Measurements from ENCODE around the gene PIEZO2. TPM values are rescaled to one million over a fixed set of nuclear protein-coding genes. Genes with fewer than 3 reads are reported as not detected.

PIEZO2 gene
- total and polyA plus RNA-seq, 7 donors, result 1.4 to 35.2 (median 25.1) TPM; not detected in 1

- no peaks in the 10 kb centered on the region for H3K9me3 ChIP-seq
- no peak overlapping the region for H3K4me3 ChIP-seq
- no peak for DNase-seq
- H3K27ac ChIP-seq, result no peak overlapping the region
- H3K27me3 ChIP-seq, result no peaks in the 10 kb centered on the region
- 69 to 80% methylated on average over 15 of the region's 15 CpGs for WGBS, 2 donors
- no peak for TF ChIP-seq POLR2A (IDR thresholded peaks at IDR 0.05)
- no peak for TF ChIP-seq EP300 (IDR thresholded peaks at IDR 0.05)
- TF ChIP-seq POLR2AphosphoS5 (IDR thresholded peaks at IDR 0.05), result no peak
- TF ChIP-seq CTCF (IDR thresholded peaks at IDR 0.05), result no peak
- no peaks in the 10 kb centered on the region for H3K4me1 ChIP-seq
- no peaks in the 10 kb centered on the region for H3K36me3 ChIP-seq
- intact Hi-C loops (cut with DNase I), result no loop called here
Observed at GRCh38 chr18:10685484-10685883, 463.9 kb downstream of the PIEZO2 start.

GRCh38 chr18:10682368-10682714, 467.0 kb downstream of the PIEZO2 start:
- intact Hi-C loops (cut with DNase I), result no loop called here
- DNase-seq, result no peak
- Histone ChIP-seq H3K27me3 (no peaks in the 10 kb centered on the region), H3K9me3 (no peaks in the 10 kb centered on the region), H3K4me1 (no peaks in the 10 kb centered on the region), H3K36me3 (no peaks in the 10 kb centered on the region), H3K27ac (no peak overlapping the region), H3K4me3 (no peak overlapping the region)
- 84 to 94% methylated on average over 7 of the region's 7 CpGs for WGBS, 2 donors
- TF ChIP-seq EP300 (IDR thresholded peaks at IDR 0.05) (no peak), POLR2A (IDR thresholded peaks at IDR 0.05) (no peak), CTCF (IDR thresholded peaks at IDR 0.05) (no peak), POLR2AphosphoS5 (IDR thresholded peaks at IDR 0.05) (no peak)

GRCh38 chr18:10681581-10682367, 467.6 kb downstream of the PIEZO2 start:
- DNase-seq, result no peak
- TF ChIP-seq POLR2A (IDR thresholded peaks at IDR 0.05), result no peak
- TF ChIP-seq EP300 (IDR thresholded peaks at IDR 0.05), result no peak
- no peak for TF ChIP-seq CTCF (IDR thresholded peaks at IDR 0.05)
- TF ChIP-seq POLR2AphosphoS5 (IDR thresholded peaks at IDR 0.05), result no peak
- Histone ChIP-seq H3K4me1 (no peaks in the 10 kb centered on the region), H3K36me3 (no peaks in the 10 kb centered on the region), H3K9me3 (no peaks in the 10 kb centered on the region), H3K27me3 (no peaks in the 10 kb centered on the region), H3K4me3 (no peak overlapping the region), H3K27ac (no peak overlapping the region)
- intact Hi-C loops (cut with DNase I), result no loop called here
- WGBS, 2 donors, result 70 to 88% methylated on average over 12 of the region's 12 CpGs

- Histone ChIP-seq H3K4me3 (no peak overlapping the region), H3K9me3 (no peaks in the 10 kb centered on the region), H3K36me3 (no peaks in the 10 kb centered on the region), H3K4me1 (no peaks in the 10 kb centered on the region), H3K27me3 (no peaks in the 10 kb centered on the region), H3K27ac (no peak overlapping the region)
- intact Hi-C loops (cut with DNase I), result no loop called here
- TF ChIP-seq EP300 (IDR thresholded peaks at IDR 0.05) (no peak), POLR2A (IDR thresholded peaks at IDR 0.05) (no peak), CTCF (IDR thresholded peaks at IDR 0.05) (no peak), POLR2AphosphoS5 (IDR thresholded peaks at IDR 0.05) (no peak)
- DNase-seq, result no peak
Observed at GRCh38 chr18:10680271-10680596, 469.1 kb downstream of the PIEZO2 start.
